ACHN (cell line): ENCODE data around the gene NAT14.

Experiments
- DNase-seq: peaks from one replicate; pipeline ENCODE4 v3.0.0-alpha.2; 2015
- in situ Hi-C: cut with HindIII; loops from 2 replicates; pipeline ENCODE4 v1.10.0; 2017; ENCODE audit warnings: low sequenced_read_pairs, low pct_ligation_motif_present, low pct_unique_long_range_greater_than_20kb

NAT14 gene

GRCh38 chr19:55451965-55452748 is 32.8 kb upstream of the NAT14 start:
- in situ Hi-C loops: no loop called here
- no peak for DNase-seq

DNA sequence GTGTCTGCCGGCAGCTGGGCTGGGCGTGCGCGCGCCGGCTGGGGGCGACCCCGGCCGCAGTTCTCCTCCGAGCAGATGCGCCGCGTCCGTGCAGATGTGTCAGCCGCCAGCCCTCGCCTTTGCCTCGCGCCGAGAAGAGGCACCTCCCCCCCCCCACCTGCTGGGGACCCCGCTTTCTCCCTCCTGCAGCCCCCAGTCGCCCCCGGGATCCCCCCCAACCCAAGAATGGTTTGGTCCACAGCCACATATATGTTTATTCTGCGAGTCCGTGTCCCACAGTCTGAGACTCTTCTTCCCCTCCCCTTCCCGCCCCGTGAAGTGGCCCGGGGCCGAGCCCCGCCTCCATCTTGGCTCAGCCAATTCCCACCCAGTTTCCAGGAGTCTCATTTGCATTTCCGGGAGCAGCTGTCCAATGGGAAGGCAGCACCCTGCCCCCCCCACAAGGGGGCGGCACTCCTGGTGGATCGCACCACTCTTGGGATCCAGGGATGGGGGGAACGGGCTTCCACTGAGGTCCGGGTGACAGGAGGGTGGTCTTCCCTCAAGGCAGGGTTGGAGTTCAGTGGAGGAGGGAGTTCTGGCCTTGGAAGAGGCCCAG is 32.1 kb upstream of the NAT14 start:
- no peak for DNase-seq
- in situ Hi-C loops: no loop called here

- in situ Hi-C loops: no loop called here
- DNase-seq: no peak
Observed at GRCh38 chr19:55453511-55454260, 31.3 kb upstream of the NAT14 start.

- peak; percentile 45 for DNase-seq
- in situ Hi-C loops: no loop called here
Observed at GRCh38 chr19:55454787-55455243, 30.2 kb upstream of the NAT14 start.

DNA sequence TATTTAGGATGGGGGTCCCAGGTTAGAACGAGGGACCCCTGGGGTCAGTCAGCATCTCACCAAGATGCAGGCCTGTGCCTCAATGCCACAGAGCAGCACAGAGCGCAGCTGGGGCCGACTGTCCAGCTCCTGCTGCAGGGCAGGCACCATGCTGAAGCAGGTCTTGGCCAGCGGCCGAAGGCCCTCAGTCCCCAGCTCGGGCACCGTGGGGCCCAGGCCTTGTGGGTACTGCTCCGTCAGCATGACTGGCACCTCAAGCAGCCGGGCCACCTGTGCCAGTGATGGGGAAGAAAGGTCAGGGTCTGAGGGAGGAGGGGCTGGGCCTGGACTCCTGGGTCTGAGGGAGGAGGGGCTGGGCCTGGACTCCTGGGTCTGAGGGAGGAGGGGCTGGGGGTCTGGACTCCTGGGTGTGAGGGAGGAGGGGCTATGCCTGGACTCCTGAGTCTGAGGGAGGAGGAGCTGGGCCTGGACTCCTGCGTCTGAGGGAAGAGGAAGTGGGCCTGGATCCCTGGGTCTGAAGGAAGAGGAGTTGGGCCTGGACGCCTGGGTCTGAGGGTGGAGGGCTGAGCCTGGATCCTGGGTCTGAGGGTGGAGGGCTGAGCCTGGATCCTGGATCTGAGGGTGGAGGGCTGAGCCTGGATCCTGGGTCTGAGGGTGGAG is 29.3 kb upstream of the NAT14 start:
- no peak for DNase-seq
- in situ Hi-C loops: no loop called here

DNA sequence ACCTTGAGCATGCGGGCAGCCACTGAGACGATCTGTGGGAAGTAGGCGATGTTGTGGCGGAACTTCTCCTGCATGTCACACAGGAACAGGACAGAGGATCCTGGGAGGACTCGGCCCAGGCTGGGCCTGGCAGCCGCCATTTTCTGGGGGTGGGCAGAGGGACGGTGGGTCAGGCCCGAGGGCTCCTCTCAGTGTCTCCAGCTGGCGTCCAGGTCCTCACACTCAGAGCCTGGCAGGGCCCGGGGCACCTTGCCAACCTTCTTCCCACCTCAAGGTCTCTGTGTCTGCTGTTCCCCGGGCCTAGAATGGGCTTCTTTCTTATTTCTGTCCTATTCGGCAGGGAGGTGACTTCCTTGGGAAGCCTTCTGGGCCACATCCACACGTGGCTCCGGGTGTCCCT is 28.6 kb upstream of the NAT14 start:
- in situ Hi-C loops: no loop called here
- no peak for DNase-seq

- in situ Hi-C loops: no loop called here
- no peak for DNase-seq
Observed at GRCh38 chr19:55457683-55458457, 27.1 kb upstream of the NAT14 start.

DNA sequence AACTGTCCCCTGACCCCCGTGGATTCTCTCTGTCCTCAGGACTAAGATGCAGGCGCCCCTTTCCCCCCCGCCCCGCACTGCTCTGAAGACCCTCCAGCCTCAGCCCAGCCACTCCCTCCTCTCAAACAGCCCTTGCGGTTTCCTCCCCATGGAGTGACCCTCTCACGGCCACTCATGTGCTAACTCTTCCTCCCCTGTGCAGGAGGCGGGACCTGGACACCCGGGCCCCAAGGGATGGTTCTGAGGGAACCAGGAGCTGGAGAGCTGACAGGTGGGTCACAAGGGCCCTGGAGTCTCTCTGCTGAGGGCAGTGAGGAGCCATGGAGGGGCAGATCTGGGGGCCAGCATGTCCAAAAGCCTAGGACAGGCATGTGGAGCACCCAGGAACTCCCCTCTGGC is 25.4 kb upstream of the NAT14 start:
- in situ Hi-C loops: no loop called here
- no peak for DNase-seq

- no peak for DNase-seq
- in situ Hi-C loops: no loop called here
Observed at GRCh38 chr19:55459950-55460657, 24.9 kb upstream of the NAT14 start.

- DNase-seq: peak; percentile 39
- in situ Hi-C loops: no loop called here
Observed at GRCh38 chr19:55460670-55461258, 24.2 kb upstream of the NAT14 start.

- in situ Hi-C loops: no loop called here
Observed at GRCh38 chr19:55461259-55461973, 23.6 kb upstream of the NAT14 start, which contains the start of gene ISOC2. ISOC2 (minus strand) TSS chr19:55461642; CDS start chr19:55456486, 5,156 bp downstream.

GRCh38 chr19:55461974-55462626 is 22.9 kb upstream of the NAT14 start:
- peak; percentile 45 for DNase-seq
- in situ Hi-C loops: no loop called here

More at GRCh38 chr19:55461259-55461973, 23.6 kb upstream of the NAT14 start, which contains the start of gene ISOC2:
- DNase-seq: peak; percentile 98

- in situ Hi-C loops: no loop called here
- no peak for DNase-seq
Observed at GRCh38 chr19:55462722-55463121, 22.3 kb upstream of the NAT14 start.

- in situ Hi-C loops: no loop called here
Observed at GRCh38 chr19:55463583-55464031, 21.4 kb upstream of the NAT14 start.

GRCh38 chr19:55464039-55464661 is 20.8 kb upstream of the NAT14 start:
- DNase-seq: no peak
- in situ Hi-C loops: no loop called here

More at GRCh38 chr19:55463583-55464031, 21.4 kb upstream of the NAT14 start:
- DNase-seq: no peak

DNA sequence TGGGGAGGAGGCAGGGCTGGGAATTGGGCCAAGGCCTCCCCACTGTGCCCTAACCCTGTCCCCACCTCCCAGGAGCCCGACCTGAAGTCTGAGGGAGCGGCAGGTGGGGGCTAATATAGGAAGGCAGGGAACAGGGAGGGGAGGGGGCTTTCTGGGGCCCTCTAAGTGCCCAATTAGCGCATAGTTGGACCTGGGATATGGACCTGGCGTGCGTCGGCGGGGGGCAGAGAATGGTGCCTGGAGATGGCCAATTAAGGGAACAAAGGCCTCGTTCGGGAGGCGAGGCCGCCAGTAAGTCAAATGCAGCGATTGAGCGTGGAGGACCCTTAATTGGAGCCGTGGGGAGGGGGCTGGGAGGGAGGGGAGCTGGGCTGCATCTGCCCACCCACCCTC is 20.3 kb upstream of the NAT14 start, which contains the start of gene C19orf85:
Gene C19orf85, minus strand, starts transcription at position 90 of the 393 bp plus-strand sequence. CDS start 197 bp downstream, outside the sequence.
- no peak for DNase-seq
- in situ Hi-C loops: no loop called here
